Fibroblast of skin of right quadriceps (primary cell): Measurements from ENCODE around the gene CCNG2.
"Not testable (repeated sequence)": the region's sequence is repeated elsewhere in the genome, so short reads cannot be mapped to it uniquely, and the experiment has no call there.

Experiments used
- DNase-seq: peaks from one replicate; pipeline ENCODE4 v3.0.0-alpha.2; 2013

CCNG2 gene, protein sequence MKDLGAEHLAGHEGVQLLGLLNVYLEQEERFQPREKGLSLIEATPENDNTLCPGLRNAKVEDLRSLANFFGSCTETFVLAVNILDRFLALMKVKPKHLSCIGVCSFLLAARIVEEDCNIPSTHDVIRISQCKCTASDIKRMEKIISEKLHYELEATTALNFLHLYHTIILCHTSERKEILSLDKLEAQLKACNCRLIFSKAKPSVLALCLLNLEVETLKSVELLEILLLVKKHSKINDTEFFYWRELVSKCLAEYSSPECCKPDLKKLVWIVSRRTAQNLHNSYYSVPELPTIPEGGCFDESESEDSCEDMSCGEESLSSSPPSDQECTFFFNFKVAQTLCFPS

DNA sequence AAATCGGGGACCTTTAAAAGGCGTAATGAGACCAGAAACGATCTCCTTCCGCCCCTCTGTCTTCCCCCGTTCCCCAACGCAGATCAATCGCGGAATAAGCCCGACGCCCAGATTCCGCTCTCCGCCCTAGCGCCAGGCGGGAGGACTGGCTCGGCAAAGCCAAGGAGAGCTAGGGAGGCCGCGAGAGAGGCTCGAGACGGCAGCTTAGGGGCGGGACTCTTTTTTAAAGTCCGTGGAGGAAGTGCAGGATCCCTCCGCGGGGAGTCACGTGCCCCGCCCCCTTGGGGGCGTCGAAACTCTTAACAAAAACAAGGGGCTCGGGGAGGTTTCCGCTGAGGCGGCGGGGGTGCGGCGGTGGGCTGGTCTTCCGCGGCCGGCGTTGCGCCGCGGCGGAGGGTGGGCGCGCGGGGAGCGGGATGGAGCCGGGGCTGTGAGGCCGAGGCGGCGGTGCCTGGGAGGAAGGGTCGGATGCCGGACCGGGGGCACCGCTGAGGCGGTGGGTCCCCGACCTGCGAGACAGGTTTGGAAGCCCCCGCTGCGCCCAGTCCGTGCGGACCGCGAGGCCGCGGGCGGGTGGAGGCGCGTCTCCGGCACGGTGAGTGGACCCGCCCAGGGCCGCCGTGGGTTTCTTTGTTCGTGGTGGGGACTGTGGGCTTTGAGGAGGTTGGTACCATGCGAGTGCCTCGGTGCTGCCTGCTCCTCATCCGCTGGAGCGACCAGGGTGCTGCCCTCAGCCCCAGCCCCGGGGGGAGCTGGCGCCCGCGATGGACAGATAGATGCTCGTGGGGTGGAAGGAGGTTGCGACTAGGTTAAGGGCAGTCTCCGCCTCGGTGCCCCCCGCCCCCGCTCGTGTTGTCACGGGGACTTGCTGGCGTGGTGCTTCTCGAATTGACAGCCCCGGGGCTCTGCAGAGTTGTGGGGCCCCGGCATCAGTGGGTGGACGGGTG lies at the start of gene CCNG2:
CCNG2 (plus strand) TSS at position 296 of the 947 bp plus-strand sequence. CDS start 1,326 bp downstream, outside the sequence.
- peak; percentile 98 for DNase-seq

DNA sequence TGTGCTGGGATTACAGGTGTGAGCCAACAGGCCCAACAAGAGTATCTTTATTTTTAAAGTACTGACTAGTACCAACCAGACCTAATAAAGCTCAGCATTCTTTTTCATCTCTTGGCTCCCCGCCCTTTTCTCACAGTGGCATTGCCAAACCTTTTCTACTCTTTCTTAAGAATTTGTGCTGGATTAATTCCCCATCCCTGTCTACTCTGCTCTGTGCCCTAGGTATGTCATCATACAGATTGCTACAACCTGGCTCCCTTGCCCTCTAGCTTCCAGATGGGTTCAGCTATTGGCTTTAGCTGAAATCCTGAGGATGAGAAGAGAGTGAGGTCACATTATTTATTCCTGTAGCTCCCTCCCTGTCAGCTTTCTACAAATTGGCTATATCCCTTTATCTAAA lies 46.3 kb upstream of the CCNG2 start:
- DNase-seq: no peak

DNA sequence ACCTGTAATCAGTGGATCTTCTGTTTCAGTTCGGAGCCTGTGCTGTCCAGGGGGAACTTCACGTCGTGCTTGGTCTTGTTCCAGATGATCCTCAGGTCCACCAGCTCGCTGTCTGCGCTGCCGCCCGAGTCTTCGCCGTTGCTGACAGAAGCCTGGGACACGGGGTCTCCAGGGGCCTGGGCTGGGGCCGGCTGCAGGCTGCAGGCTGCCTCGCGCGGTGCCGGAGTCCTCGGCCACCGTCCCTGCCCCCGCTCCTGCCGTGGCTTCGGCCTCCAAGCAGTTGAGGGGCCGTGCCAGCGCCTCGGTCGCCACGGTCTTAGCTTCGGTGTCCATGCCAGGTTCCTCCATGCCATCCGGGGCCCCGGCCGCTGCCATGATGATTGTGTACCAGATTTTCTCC lies 43.9 kb upstream of the CCNG2 start:
- no peak for DNase-seq

DNA sequence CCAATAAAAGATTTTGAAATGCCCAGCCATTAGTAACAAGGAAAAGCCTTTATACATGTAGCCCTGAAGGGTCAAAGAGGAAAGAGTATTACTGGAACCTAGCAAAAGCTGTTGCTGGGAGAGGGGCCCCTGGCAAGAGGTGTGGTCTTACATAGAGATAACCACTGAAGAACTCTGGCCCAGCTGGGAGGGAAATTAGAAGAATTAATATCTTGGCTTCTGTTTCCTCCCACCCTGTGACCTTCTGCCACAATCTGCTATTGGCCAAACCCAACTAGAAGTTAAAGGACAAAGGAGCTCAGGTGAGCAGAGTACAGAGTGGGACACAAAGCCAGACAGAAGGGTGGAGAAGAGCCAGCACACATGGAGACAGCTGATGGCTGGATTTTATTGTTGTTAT lies 39.3 kb upstream of the CCNG2 start:
- DNase-seq: no peak

DNA sequence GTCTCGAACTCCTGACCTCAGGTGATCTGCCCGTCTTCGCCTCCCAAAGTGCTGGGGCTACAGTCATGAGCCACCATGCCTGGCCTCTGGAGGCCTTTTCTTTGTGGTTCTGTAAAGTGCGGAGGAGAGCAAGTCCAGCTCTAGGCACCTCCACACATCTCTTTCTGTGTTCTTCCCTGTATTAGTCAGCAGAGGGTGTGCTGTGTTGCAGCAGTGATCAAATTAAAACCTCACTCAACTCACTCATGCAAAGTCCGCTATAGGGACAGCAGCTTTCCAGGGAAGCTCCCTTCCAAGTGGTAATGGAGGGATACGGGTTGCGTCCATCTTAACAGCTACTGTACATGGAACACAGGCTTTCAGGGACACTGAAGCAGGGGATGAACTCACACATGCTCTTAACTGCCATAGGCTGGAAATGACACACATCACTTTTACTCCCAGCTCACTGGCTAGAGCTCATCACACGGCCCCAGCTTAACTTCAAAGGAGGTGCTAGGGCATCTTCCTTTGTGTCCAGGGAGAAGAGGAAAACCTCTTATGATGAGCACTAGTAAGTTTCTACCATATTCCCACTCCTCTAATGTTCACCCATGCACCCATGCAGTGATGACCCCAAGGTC lies 36.0 kb upstream of the CCNG2 start:
- DNase-seq: no peak

DNA sequence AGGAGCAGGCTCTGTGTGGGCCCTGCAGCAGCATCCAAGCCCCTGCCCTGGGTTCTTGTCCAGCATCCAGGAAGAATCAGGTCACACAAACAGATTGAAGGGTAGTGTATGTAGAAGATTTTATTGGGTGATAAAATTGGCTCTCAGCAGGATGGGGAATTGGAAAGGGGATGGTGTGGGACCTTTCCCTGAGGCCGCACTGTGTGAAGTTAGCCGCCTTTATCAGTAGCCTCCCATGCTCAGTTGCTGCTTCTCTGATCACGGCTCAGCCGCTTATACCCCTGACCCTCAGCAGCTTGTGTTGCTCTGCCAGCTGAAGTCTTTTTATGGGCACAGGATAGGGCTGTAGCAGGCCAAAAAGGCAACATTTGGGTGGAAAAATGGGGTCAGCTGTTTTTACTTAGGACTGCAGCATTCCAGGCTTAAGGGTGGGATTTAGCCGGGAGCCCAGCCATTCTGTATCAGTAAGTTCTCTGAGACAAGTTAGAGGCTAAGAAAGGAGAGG lies 35.2 kb upstream of the CCNG2 start:
- DNase-seq: no peak

DNA sequence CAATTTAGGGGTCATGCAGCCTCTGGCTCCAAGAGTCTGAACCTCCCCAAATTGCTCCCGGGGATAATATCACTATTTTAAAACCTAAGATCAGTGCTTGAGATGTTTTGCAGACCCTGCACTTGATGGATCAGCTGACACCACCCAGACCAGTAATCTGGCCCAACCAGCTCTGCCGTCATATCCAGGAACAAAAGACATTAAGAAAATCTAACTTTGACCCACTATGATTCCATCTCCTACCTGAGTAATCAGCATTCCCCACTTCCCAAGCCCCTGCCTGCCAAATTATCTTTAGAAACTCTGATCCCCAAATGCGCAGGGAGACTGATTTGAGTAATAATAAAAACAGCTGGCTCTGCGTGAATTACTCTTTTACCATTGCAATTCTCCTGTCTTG lies 34.4 kb upstream of the CCNG2 start:
- no peak for DNase-seq

DNA sequence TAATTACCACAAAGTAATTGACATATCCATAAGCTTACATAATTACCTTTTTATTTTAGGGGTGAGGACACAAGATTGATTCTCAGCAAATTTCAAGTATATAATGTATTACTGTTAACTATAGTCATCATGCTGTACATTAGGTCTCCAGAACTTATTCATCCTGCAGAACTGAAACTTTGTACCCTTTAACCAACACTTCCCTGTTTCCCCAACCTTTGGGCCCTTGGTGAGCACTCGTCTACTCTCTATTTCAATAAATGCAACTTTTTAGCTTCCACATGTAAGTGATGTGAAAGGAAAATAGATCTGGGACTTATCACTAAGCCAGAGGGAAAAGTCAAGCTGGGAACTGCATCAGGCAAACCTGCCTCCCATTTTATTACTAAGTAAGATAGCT lies 33.6 kb upstream of the CCNG2 start:
- no peak for DNase-seq

DNA sequence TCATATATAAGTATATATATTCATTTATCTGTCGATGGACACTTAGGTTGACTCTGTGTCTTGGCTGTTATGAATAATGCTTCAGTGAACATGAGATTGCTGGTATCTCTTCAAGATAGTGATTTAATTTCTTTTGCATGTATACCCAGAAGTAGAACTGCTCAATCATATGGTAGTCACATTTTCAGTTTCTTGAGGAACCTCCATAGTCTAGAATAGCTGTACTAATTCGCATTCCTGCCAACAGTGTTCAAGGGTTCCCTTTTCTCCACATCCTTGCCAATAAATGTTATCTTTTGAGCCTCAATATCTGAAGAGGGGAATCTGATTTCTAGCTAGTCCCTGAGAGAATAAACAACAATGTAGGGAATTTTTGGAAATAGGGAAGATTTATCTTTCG lies 32.4 kb upstream of the CCNG2 start:
- no peak for DNase-seq

DNA sequence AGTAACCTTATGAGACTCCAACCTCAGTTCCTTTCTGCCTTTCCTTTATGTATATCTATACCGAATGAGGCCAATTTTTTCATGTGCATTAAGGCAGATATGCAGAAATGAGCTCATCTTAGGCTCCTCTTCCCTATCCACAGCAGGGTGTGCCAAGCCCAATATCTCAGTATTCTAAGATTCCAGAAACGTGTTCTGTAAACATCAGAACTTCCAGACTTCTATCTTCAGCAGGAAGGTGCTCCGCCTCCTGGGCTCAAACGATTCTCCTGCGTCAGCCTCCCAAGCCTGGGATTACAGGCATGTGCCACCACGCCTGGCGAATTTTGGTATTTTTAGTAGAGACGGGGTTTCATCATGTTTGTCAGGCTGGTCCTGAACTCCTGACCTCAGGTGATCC lies 31.0 kb upstream of the CCNG2 start:
- no peak for DNase-seq

DNA sequence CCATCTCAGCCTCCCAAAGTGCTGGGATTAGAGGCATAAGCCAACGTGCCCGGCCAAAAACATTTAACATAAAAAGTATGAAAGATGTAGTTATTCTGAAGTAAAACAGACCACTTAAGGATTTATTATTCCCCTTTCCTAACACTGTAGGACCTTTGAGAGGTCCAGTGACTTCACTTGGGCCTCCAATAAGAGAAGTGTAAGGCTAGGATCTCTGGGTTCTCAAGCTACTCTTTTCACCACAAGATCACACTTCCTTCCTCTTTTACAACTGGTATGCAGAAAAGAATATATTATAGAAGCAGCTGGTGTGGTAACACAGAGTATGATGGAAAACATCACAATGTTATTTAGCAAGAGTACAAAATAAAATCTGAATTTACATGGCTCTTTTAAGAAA lies 30.2 kb upstream of the CCNG2 start:
- DNase-seq: no peak

DNA sequence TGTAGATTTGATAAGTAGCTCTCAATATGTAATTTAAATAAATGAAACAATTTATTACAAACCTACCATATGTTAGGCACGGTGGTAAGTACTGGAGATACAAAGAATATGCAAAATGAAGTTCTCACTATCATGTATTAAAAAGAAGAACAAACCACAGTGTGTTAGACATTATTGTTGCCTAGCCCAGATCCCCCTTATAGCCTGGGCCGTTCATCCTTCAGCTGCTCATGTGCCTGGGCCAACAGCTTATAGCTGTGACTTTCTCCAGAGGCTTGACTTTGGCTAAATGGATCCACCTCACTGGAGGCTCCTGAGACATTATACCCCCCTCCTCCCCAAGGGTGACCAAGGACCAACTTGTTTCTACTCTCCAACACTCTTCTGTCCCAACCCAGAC lies 29.8 kb upstream of the CCNG2 start:
- no peak for DNase-seq

DNA sequence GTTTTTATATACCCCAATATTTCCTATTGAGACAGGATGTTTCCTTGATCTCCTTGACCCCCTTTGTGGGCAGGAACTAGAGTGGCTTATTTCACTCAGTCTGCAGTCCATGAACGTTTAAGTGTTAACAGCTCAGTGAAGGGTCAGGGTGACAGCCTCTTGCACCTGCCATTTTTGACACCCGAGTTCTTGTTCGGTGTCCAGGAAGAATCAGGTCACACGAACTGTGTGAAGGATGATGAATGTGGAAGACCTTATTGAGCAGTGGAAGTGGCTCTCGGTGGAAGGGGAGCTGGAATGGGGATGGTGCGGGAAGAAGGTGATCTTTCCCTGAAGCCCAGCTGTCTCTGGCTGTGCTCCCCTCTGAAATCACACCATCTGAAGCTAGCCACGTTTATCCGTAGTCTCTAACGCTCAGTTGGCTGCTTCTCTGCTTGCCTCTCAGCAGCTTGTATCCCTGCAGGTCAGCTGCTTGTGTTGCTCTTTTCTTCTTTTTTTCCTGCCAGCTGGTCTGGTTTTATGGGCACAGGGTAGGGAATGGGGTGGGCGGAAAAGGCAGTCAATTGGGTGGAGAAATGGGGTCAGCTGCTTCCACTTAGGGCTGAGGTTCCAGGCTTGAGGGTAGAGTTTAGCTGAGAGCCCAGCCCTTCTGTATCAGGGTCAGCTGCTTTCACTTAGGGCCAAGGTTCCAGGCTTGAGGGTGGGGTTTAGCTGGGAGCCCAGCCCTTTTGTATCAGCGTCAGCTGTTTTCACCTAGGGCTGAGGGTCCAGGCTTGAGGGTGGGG lies 29.0 kb upstream of the CCNG2 start:
- DNase-seq: no peak

DNA sequence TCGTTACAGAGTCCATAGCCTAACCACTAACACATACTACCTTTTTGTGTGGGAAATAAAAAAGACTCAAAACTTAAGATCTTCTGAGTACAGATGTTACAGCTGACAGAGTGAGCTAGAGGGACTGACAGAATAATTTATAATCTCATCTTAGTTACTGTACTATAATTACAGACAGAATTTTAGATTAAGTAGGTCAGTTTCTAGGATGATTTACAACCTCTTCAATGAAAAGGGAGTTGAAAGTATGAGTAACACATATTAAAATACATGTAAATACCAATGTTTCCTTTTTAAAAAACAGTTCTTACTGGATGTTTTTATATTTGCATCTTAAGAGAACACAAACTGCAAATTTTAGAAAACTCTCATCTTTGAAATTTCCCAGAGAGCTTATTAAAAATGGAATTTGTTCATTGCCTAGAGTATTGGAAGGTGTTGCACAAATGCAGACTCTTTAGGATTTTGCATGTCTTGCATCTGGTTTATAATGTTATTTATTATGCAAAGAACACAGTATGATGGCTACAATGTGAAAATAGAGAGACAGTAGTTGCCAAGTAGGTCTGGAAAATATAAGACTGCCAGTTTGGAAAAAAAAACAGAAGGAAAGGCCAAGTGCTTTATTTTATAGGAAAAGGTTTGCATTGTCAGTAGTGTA lies 24.2 kb upstream of the CCNG2 start:
- no peak for DNase-seq

DNA sequence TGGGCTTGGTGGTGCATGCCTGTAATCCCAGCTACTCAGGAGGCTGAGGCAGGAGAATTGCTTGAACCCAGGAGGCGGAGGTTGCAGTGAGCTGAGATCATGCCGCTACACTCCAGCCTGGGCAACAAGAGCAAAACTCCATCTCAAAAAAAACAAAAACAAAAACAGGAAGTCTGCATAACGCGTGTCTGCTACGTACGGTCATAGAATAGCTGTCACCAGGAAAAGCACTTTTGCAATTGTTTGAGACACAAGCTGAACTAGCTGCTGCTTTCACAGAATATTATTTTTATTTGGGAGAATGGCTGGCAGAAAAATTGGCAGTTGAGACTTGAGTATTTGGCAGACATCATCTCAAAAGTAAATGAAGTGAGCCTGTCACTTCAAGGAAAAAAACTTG lies 19.6 kb upstream of the CCNG2 start:
- not testable (repeated sequence) for DNase-seq

DNA sequence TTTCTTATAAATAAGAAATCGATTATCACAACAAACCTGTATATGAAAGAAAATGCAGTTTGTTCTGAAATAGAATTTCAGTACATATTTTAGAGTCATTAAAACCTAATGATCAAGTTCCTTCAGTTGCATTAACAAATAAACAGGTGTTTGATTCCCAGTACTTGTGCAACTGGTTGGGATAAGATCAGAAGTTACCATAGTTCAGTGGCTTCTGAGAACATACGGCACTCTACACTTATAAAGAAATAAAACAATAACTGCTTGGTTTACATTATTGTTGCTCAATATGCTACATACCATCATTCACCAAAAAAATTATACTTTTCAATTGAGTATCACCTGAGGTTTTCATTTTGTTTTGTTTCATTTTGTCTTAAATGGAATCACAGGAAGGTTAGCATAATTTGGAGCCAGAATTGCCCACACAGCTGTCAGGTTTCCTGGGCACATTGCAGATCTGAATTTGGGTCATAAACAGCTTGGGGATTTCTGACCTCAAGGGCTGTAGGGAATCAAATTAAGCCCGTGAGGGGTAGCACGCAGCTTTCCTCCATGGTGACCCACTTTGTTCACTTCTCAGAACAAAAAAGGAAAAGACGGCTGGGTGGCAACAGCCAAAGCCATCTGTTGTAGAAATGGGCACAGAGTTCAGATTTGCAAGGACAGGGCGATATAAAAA lies 14.9 kb upstream of the CCNG2 start:
- no peak for DNase-seq

DNA sequence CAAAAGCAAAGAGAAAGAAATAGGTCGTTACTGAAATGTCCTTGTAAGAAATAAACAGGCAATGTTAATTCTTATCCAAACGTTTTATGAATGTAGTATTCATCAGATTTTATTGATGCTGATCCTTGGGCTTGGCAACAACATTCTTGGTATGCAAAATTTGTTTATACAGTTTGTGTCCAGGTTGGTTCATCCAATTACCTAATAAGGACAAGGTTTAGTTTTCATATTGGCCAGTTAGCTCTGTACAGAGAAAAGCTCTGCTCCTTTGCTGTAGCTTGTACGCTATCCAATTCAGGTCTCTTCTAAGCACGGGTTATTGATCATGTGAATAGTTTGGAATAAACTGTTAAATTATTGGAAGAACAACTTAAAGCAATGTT lies 14.4 kb upstream of the CCNG2 start:
- DNase-seq: no peak

DNA sequence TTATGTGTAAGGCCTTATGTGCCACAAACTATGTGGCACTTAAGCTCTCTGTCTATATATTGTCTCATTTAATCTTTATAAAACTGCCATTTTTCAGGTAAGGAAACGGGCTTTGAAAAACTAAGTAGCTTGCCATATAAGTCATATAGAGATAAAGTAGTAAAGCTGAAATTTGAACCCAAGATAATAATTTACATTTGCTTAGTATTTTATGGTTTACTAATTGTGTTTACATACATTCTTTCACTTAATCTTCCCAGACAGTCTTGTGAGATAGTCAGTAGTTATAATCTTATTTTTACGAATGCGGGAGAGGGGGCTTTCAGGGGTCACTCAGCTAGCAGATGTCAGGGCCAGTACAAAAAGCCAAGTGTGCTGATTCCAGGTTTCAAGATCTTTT lies 13.9 kb upstream of the CCNG2 start:
- no peak for DNase-seq

DNA sequence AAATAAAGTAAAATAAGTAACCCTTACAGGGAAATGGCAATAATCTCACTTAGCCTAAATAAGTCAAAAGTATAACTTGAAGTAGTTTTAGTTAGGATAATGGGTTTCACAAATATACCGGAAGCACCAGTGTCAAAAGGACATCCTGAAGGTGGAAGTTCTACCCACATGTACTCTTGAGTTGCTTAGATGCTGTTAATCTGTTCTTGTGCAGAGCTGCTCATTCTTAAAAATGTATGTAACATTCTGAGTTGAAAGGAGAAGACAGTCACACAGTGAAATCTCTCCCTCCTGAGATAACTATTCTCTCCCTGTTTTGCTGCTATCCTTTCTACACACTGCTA lies 11.2 kb upstream of the CCNG2 start:
- no peak for DNase-seq

DNA sequence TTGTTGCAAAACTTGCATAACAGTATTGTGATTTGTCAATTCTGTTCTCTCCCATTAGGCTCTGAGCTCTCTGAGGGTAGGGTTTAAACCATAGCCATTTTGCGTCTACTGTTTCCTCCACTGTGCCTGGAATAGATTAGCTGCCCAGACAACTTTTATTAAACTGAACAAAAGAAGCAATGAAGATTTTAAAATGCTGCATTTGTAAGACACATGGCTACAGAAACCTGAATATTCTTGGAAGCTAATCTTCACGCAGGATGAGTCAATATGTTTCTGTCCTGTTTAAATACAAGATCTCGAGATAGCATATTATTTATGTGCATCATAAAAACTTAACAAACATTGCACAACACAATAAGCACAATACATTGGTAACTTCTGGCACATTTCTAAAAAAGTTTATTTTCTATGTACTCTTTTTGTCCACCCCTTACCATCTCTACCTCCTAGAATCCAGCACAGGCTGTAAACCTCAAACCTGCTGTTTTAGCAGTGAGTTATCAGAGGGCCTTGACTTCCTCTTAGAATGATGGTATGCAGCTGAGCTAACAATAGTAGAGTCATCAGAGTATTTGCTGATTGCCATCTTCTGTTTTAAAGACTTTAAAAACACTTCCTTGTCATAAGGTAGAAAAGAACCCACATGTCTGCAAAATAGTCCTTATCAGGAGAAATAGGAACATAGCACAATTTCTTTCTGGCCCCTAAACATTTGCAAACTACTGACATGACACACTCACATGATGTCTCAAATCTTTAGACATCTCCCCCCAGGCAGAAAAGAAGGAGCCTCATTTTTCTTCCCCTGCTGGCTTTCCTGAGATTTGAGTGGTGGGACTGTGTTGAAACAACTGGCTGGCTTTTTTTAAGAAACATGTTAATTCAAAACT lies 10.6 kb upstream of the CCNG2 start:
- peak; percentile 48 for DNase-seq
